NK-92 treated with Interleukin-12 subunit alpha and Interleukin-12 subunit beta, amount 100 ng/mL, for 24 hours (cell line): ENCODE measurements around the gene SPTAN1.
"Not testable (repeated sequence)": the region's sequence is repeated elsewhere in the genome, so short reads cannot be mapped to it uniquely, and the experiment has no call there.

Experiments
- DNase-seq: peaks from one replicate; lab custom pipeline; 2025; lab: John Stamatoyannopoulos, UW

Gene SPTAN1

GRCh38 chr9:128553728-128554127 is 1.3 kb downstream of the SPTAN1 start:
- no peak for DNase-seq

GRCh38 chr9:128554155-128554862 is 1.9 kb downstream of the SPTAN1 start:
- DNase-seq: no peak

- no peak for DNase-seq
Observed at GRCh38 chr9:128555180-128555721, 2.9 kb downstream of the SPTAN1 start.

- DNase-seq: no peak
Observed at GRCh38 chr9:128556276-128556675, 3.9 kb downstream of the SPTAN1 start.

GRCh38 chr9:128556926-128557634 is 4.7 kb downstream of the SPTAN1 start:
- DNase-seq: no peak

- no peak for DNase-seq
Observed at GRCh38 chr9:128558431-128559310, 6.3 kb downstream of the SPTAN1 start.

- no peak for DNase-seq
Observed at GRCh38 chr9:128565578-128565977, 13.2 kb downstream of the SPTAN1 start.

GRCh38 chr9:128568470-128569078 is 16.2 kb downstream of the SPTAN1 start:
- DNase-seq: no peak

- DNase-seq: no peak
Observed at GRCh38 chr9:128575469-128575868, 23.1 kb downstream of the SPTAN1 start.

GRCh38 chr9:128575916-128576315 is 23.5 kb downstream of the SPTAN1 start:
- DNase-seq: no peak

GRCh38 chr9:128577206-128577605 is 24.8 kb downstream of the SPTAN1 start:
- DNase-seq: no peak

- DNase-seq: no peak
Observed at GRCh38 chr9:128579194-128579593, 26.8 kb downstream of the SPTAN1 start.

GRCh38 chr9:128580731-128581130 is 28.3 kb downstream of the SPTAN1 start:
- no peak for DNase-seq

- DNase-seq: not testable (repeated sequence)
Observed at GRCh38 chr9:128585155-128585554, 32.8 kb downstream of the SPTAN1 start.

- DNase-seq: not testable (repeated sequence)
Observed at GRCh38 chr9:128586934-128587333, 34.5 kb downstream of the SPTAN1 start.

- DNase-seq: no peak
Observed at GRCh38 chr9:128587453-128587852, 35.1 kb downstream of the SPTAN1 start.

GRCh38 chr9:128588581-128589233 is 36.3 kb downstream of the SPTAN1 start:
- DNase-seq: no peak

- DNase-seq: no peak
Observed at GRCh38 chr9:128593039-128593438, 40.7 kb downstream of the SPTAN1 start.

GRCh38 chr9:128593856-128594255 is 41.5 kb downstream of the SPTAN1 start:
- DNase-seq: no peak

- no peak for DNase-seq
Observed at GRCh38 chr9:128595471-128595870, 43.1 kb downstream of the SPTAN1 start.

- no peak for DNase-seq
Observed at GRCh38 chr9:128600099-128600498, 47.7 kb downstream of the SPTAN1 start.
